Adrenal gland (tissue), 5 donors: ENCODE results near the gene CREB5.

Experiments
- POLR2A ChIP-seq, 2 donors: fragments of 450-650 bp; IDR thresholded peaks; one replicate each; pipeline ENCODE4 v1.6.1; 2017; ENCODE audit warnings: antibody characterized with exemption in 2 of 2, mild to moderate bottlenecking in 2 of 2, moderate library complexity in 1 of 2
- TF ChIP-seq, protein P1 (sequence below), 6 experiments: fragments of 450-650 bp in 4 of 6; fragments of 200-600 bp in 2 of 6; sonication (generic) in 1 of 6; IDR thresholded peaks; 1 replicate in 5 of 6; 2 replicates in 1 of 6; pipeline versions ENCODE4 v1.5.1 to v1.8.0; 2016 to 2021; ENCODE audit warnings: antibody characterized with exemption in 6 of 6, mild to moderate bottlenecking in 2 of 6, moderate library complexity in 1 of 6
- donor health status: DM: no; HTN: no; CAD: no.

DNA sequence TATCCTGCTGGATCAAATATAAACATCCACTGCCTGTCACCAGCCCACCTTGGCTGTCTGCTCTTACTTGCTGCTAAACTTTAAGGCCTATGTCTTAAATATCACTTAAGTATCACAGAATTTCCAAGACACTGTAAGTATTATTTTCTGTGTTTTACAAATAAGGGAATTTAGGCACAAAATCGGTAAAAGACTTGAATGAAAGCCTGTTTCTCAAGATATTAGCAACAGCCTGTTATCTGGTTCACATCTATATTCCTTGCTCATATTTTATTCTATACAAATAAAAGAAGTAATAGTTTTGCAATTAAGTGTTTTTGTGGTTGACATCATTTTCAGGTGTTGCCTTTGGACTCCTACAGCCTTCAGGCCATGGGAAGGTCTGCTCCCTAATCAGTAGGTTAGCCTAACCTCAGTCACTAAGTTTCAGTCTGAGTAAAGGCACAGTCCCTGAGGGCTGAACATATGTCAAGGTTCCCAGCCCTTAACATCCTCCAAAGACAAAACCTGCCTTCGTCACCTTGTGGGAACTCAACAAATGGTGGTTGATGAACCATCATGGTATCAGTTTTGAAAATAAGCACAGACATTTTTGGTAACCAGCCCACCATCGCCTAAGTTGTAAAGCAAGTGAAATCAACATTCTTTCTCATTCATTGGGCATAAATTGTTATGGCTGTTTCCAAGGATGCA is 127.1 kb downstream of the CREB5 start:
- TF ChIP-seq, protein P1, sequence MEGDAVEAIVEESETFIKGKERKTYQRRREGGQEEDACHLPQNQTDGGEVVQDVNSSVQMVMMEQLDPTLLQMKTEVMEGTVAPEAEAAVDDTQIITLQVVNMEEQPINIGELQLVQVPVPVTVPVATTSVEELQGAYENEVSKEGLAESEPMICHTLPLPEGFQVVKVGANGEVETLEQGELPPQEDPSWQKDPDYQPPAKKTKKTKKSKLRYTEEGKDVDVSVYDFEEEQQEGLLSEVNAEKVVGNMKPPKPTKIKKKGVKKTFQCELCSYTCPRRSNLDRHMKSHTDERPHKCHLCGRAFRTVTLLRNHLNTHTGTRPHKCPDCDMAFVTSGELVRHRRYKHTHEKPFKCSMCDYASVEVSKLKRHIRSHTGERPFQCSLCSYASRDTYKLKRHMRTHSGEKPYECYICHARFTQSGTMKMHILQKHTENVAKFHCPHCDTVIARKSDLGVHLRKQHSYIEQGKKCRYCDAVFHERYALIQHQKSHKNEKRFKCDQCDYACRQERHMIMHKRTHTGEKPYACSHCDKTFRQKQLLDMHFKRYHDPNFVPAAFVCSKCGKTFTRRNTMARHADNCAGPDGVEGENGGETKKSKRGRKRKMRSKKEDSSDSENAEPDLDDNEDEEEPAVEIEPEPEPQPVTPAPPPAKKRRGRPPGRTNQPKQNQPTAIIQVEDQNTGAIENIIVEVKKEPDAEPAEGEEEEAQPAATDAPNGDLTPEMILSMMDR (IDR thresholded peaks at IDR 0.05) = no peak
- TF ChIP-seq POLR2A (IDR thresholded peaks at IDR 0.05) = no peak
